ENCODE measurements around the gene HAT1. TPM values are rescaled to one million over a fixed set of nuclear protein-coding genes. Genes with fewer than 3 reads are reported as not detected.

The HAT1 gene
- total RNA-seq, 1 donor from 2014 or later = 37.9 TPM

DNA sequence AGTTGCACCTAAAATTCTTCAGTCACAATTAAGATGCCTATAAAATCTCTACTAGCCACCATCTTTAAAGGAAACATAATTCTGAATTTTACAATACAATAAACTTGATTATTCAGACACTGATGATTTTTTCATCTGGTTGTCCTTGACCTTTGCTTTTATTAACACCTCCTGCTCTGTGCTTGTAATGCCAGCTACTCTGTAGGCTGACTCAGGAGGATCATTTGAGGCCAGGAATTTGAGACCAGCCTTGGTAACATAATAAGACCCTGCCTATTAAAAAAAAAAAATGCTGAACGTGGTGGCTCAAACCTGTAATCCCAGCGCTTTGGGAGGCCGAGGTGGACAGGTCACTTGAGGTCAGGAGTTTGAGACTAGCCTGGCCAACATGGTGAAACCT is 38.3 kb downstream of the HAT1 start:
- Mint-ChIP-seq H3K27ac (ENCODE audit: unreplicated experiment) (no peak overlapping the region), H3K36me3 (ENCODE audit: low read depth) (no peaks in the 10 kb centered on the region), H3K4me1 (ENCODE audit: low read depth) (peaks cover 20% of the 10 kb centered on the region), H3K27me3 (ENCODE audit: low read depth) (no peaks in the 10 kb centered on the region), H3K9me3 (ENCODE audit: low read depth) (no peaks in the 10 kb centered on the region), H3K4me3 (ENCODE audit: unreplicated experiment) (no peak overlapping the region)
- no peak for DNase-seq (ENCODE audit: low spot score)
- TF ChIP-seq, protein P1, sequence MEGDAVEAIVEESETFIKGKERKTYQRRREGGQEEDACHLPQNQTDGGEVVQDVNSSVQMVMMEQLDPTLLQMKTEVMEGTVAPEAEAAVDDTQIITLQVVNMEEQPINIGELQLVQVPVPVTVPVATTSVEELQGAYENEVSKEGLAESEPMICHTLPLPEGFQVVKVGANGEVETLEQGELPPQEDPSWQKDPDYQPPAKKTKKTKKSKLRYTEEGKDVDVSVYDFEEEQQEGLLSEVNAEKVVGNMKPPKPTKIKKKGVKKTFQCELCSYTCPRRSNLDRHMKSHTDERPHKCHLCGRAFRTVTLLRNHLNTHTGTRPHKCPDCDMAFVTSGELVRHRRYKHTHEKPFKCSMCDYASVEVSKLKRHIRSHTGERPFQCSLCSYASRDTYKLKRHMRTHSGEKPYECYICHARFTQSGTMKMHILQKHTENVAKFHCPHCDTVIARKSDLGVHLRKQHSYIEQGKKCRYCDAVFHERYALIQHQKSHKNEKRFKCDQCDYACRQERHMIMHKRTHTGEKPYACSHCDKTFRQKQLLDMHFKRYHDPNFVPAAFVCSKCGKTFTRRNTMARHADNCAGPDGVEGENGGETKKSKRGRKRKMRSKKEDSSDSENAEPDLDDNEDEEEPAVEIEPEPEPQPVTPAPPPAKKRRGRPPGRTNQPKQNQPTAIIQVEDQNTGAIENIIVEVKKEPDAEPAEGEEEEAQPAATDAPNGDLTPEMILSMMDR (IDR thresholded peaks at IDR 0.05) = no peak

DNA sequence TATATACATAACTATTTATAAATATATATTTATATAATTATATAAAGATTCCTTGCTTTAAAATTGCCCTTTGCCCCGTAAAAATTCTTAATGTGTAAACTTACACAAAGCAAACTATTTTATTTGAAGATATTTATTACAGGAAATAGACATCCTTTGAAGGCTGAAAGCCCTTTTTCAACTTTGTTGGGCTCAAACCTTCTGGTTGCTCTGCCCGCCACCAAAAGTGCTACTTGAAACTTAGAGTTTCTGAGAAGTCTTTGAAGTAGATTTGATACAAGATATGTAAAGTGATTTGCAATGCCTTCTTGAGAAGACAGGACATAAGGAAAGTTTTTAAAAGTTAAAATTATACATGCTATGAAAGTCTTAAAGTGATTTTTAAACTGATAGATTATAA is 40.9 kb downstream of the HAT1 start:
- no peak for DNase-seq (ENCODE audit: low spot score)
- Mint-ChIP-seq H3K9me3 (ENCODE audit: low read depth) (no peaks in the 10 kb centered on the region), H3K27me3 (ENCODE audit: low read depth) (no peaks in the 10 kb centered on the region), H3K36me3 (ENCODE audit: low read depth) (peaks cover 5% of the 10 kb centered on the region), H3K4me3 (ENCODE audit: unreplicated experiment) (no peak overlapping the region), H3K27ac (ENCODE audit: unreplicated experiment) (no peak overlapping the region), H3K4me1 (ENCODE audit: low read depth) (peaks cover 20% of the 10 kb centered on the region)
- TF ChIP-seq, protein P1 (IDR thresholded peaks at IDR 0.05) = no peak

DNA sequence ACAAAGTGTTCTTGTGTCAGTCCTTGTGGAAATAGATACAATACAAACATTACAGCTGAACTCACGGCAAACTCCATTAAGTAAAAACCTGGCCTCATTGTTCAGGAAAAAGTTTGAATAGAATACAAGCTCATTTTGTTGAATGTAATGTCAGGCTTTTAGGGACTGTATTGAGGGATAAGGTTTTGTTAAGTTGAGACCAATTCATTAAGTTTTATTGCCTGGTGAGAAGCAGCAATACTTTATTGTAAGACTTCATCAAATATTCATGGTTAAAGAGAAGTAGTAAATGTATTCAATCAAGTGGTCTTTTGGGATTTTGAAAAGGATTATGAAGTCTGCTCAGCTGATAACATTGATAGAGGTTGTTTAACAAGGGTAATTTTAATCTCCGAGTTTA is 42.0 kb downstream of the HAT1 start:
- H3K27ac Mint-ChIP-seq (ENCODE audit: unreplicated experiment) = no peak overlapping the region

DNA sequence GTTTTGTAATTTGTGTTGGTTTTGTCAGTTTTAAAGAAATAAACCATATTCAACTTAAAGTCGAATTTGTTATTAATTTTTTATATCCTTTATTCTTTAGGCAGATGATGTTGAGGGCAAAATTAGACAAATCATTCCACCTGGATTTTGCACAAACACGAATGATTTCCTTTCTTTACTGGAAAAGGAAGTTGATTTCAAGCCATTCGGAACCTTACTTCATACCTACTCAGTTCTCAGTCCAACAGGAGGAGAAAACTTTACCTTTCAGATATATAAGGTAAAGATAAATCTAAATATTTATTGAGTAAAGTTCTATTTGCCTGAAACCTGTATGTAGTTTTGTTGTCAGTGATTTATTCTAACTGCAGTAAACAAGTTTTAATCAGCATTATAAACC is 43.0 kb downstream of the HAT1 start:
- Mint-ChIP-seq H3K27ac (ENCODE audit: unreplicated experiment) (no peak overlapping the region), H3K4me1 (ENCODE audit: low read depth) (peaks cover 6% of the 10 kb centered on the region), H3K4me3 (ENCODE audit: unreplicated experiment) (no peak overlapping the region), H3K36me3 (ENCODE audit: low read depth) (peaks cover 7% of the 10 kb centered on the region), H3K9me3 (ENCODE audit: low read depth) (no peaks in the 10 kb centered on the region), H3K27me3 (ENCODE audit: low read depth) (no peaks in the 10 kb centered on the region)
- TF ChIP-seq, protein P1 (IDR thresholded peaks at IDR 0.05) = no peak
- DNase-seq (ENCODE audit: low spot score) = no peak

More for the DNA sequence above, 42.0 kb downstream of the HAT1 start:
- Mint-ChIP-seq H3K27me3 (ENCODE audit: low read depth) (no peaks in the 10 kb centered on the region), H3K9me3 (ENCODE audit: low read depth) (no peaks in the 10 kb centered on the region), H3K4me3 (ENCODE audit: unreplicated experiment) (no peak overlapping the region), H3K36me3 (ENCODE audit: low read depth) (peaks cover 5% of the 10 kb centered on the region), H3K4me1 (ENCODE audit: low read depth) (peaks cover 14% of the 10 kb centered on the region)
- DNase-seq (ENCODE audit: low spot score) = no peak
- TF ChIP-seq, protein P1 (IDR thresholded peaks at IDR 0.05) = no peak

DNA sequence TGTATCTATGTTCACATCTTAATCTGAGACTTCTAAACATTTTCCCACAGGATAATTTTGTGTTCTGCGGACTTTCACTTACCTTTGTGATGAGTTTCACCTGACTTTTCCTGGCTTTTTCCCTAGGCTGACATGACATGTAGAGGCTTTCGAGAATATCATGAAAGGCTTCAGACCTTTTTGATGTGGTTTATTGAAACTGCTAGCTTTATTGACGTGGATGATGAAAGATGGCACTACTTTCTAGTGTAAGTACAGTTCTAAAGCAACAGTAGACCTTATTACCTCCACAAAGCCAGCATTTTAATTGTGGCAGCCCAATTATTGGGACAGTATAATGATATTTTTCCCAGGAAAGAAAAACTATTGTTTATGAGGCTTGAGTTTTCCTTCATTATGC is 43.4 kb downstream of the HAT1 start:
- H3K36me3 Mint-ChIP-seq (ENCODE audit: low read depth) = peaks cover 7% of the 10 kb centered on the region
- no peak overlapping the region for H3K4me3 Mint-ChIP-seq (ENCODE audit: unreplicated experiment)
- no peaks in the 10 kb centered on the region for H3K27me3 Mint-ChIP-seq (ENCODE audit: low read depth)
- TF ChIP-seq, protein P1 (IDR thresholded peaks at IDR 0.05) = no peak
- no peak overlapping the region for H3K27ac Mint-ChIP-seq (ENCODE audit: unreplicated experiment)
- H3K9me3 Mint-ChIP-seq (ENCODE audit: low read depth) = no peaks in the 10 kb centered on the region
- peaks cover 6% of the 10 kb centered on the region for H3K4me1 Mint-ChIP-seq (ENCODE audit: low read depth)
- DNase-seq (ENCODE audit: low spot score) = no peak

All from chondrocyte (in vitro differentiated cells).